ENCODE results near the gene ATXN1. TPM values are rescaled to one million over a fixed set of nuclear protein-coding genes. Genes with fewer than 3 reads are reported as not detected.

Gene ATXN1
- total RNA-seq, 1 experiment from 2014 or later, result 35.4 TPM

DNA sequence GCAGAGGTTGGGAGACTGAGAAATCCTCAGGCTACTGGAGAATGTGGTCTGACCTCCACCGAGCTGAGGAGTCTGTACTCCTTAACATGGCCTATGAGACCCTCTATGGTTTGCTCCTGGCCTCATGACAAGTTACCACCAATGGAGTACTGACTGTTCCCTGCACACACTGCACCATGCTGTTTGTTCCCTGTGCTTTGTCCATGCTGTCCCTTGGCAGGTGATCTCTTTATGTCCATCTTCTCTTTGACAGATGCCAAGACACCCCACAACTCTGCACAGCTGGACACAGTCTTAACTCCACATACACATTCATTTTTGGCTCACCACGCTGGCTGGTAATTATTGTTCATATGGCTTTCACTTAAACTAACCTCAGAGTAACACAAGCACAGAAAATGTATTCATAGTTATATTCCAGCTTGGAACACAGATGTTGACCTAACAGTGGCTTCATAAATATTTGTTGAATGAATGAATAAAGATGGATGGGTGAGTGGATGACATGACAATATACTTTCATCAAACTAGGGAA is 258.0 kb downstream of the ATXN1 start:
- no peak for DNase-seq (ENCODE audit: low read depth)

DNA sequence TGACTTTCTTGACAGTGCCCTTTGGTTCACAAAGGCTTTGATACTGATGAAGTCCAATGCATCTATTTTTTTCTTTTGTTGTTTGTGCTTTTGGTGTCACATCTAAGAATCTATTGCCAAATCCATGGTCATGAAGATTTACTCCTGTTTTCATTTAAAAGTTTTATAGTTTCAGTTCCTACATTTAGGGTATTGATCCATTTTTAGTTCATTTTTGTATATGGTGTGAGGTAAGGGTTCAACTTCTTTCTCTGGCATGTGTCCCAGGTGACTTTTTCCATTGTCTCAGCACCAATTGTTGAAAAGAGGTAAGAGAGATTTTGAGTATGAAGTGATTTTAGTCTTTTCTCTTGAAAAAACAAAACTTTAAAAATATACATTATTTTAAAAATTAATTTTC is 262.3 kb downstream of the ATXN1 start:
- DNase-seq (ENCODE audit: low read depth), result no peak

DNA sequence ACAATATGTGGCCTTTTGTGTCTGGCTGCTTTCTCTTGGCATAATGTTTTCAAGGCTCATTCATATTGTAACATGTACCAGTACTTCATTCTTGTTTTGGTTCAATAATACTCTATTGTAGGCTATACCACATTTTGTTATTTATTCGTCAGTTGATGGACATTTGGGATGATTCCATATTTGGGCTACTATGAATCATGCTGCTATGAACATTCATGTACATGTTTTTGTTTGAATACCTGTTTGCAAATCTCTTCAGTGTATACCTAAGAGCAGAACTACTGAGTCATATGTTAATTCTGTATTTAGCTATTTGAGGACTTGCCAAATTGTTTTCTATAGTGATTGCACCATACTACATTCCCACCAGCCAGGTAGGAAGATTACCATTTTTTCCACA is 263.0 kb downstream of the ATXN1 start:
- DNase-seq (ENCODE audit: low read depth), result peak; percentile 15

DNA sequence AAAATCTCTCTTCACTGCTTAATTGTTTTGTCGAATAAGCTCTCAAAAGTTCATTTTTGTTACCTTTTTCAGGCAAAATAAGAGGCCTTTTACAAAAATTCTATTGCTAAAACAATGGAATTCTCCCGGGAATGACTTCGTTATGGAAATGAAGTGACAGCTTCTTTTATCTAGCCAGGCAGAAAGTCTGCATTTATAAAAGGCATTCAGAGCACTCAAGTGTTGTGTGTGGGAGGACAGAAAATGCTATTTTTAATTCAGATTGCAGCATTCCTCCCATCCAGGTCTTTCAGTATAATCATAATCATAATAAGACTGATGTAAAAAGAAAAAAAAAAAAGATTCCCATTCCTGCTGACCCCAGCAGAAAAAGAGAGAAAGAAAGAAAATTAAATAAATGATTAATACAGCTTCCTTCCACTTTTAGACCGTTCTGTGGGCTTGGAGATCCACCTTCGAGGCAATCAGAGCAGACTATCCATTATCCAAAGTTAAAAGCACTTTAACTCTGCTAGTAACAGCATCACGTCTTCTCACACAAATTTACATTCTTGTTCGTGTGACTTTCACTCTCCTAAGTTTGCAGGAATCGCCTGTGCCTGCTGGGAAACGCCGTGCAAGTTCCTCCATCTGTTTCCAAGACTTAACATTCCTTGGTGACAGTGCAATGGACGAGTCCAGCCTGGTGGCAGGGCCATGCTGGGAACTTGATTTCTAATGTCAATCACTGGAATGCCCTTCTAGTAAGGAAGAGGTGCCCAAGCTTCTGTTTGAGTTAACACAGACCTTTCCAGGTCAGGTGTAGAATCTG is 264.1 kb downstream of the ATXN1 start:
- DNase-seq (ENCODE audit: low read depth), result no peak

DNA sequence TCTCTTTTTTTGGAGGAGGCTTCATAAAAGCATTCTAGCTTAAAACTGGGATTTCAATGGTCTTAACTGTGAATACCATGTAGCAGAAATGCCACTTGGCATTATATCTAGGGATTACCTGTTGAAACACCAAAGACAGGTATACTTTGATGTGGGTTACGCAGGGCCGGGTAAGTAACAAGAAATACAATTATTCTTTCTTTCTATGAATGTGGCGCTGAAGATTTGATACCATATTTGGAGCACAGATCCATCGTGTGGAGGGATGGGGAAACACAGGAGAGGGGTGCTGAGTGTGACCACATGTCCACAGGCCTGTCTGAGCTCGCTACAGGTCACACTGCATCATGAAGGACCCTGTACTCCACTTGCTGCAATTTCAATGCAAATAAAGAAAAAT is 265.1 kb downstream of the ATXN1 start:
- DNase-seq (ENCODE audit: low read depth), result no peak

DNA sequence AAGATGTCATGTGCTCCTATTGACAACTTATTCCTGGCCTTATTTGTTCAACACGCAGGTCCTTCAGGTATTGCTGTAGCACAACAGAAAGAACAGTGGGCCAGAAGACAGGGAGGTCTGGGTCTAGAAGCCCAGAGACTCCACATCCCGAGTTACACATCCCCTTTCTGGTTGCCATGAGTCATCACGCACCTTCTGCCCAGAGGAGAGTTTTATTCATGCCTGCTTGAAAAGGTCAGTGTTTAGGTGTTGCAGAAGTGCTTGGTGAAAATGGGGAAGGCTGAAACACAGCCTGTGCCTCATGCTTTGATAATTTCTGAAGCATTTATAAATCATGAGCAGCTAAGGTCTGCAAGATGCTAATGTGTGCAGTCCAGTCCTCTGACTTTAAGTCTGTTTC is 266.5 kb downstream of the ATXN1 start:
- peak; percentile 67 for DNase-seq (ENCODE audit: low read depth)

DNA sequence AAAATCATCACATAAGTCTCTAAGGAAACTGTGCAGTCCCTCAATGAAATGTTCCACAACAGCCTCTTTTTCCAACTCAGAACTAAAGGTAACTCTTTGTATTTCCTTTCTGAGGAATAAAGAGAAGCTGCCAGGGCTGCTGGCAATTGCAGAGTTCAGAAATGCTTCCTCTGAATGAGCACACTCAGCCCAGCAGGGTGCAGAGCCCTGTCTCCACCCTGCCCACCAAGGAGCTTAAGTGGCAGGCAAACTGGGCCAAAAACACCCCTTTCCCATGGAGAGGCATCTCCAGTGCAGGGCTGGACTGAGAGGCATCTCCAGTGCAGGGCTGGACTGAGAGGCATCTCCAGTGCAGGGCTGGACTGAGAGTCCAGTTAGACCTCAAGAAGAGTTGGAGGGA is 267.5 kb downstream of the ATXN1 start:
- DNase-seq (ENCODE audit: low read depth), result no peak

DNA sequence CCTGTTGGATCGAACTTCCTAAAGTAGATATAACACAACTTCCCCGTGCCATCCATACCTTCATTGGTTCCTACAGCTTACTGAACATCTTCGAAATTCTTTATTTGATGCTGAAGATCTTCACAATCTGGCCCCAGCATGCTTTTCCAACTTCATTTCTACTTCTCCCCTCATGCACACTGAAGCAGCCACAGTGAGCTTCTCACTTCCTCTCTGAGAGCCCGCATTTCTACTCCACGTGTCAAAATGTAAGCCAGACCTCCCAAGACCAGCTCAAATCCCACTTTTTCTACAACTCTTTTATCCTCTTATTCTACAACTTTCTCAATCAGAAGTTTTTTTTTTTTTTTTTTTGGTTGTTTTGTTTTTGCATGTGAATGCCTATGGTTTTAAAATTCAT is 268.1 kb downstream of the ATXN1 start:
- no peak for DNase-seq (ENCODE audit: low read depth)

DNA sequence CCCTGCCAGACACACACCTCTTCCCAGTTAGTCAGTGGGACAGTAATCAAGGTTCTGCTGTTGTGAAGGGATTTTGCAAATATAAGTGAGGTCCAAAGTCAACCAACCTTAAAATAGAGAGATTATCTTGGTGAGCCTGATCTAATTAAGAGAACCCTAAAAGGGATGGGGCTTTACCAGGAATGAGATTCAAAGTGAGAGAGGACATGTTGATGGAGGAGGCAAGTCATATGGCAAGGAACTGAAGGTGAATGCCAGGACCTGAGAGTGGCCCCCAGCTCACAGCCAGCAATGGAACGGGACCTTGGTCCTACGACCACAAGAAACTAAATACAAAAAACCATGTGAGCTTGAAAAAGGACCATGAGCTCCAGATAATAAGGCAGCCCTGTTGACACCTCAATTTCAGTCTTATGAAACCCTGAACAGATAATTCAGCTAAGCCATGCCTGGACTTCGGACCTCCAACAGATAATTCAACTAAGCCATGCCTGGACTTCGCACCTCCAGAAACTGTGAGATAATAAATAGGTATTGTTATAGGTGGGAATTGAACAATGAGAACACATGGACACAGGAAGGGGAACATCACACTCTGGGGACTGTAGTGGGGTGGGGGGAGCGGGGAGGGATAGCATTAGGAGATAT is 269.5 kb downstream of the ATXN1 start:
- DNase-seq (ENCODE audit: low read depth), result no peak

DNA sequence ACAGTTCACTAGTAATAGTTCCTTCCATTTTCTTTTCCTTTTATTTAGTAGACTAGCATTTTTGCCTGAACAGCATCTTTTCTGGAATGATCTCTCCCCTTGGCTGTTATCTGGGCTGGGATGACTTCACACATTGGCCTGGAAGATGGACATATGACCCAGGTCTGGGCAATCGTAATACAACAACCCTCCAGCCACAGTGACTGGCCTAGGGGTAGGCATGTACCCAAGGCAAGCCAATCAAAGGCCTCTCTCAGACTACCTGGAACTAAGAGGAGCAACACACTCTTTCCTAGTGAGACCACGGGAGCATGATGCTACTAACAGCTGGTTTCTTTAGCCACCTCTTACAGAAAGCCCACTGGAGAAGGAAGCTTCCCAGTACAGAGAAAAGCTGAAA is 270.6 kb downstream of the ATXN1 start:
- DNase-seq (ENCODE audit: low read depth), result no peak

DNA sequence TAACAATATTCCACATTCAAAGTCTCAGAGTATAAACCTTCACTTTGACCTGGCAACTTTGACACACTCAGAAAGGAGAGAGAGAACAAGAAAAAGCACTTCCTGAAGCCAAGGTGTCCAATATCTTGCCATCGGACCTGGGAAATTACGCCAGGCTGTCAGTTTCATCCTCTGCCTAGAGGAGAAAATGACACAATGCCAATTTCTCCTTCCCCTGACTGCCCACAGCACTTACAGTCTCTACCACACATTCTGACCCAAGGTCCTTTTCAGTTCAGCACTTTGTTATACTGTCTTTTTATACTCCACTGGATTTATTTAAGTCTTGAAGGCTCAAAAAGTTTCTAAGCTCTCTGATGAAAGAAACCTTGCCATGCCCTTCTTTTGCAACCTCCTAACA is 272.4 kb downstream of the ATXN1 start:
- no peak for DNase-seq (ENCODE audit: low read depth)

DNA sequence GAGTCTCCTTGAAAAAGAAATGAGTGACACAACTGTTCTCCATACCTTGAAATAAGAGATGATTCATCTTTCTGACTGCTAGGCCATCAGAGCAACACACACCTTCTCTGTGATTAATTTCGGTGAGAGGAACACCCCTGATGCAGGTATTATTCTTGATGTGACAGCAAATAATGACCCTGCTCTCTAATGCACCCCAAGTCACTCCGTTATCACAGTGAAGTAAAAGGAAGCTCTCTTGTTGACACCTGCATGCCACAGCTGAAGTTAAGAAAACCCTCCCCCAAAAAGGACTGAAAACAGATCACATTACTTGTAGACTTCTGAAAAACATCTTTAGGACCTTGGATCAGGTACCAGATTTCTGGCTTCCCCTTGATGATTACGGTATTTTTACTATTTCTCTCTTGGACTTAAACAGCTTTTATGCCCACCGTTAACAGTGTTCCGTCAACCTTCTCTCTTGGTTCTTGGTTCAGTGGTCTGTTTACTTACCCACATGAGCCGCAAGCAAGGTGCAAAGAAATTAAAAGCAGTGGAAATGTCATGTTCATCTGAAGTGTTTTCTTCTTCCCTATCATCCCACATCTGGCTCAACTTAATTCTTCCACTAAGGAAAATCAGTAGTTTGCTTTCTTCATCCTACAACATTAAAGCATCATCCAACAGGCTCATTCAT is 273.1 kb downstream of the ATXN1 start:
- DNase-seq (ENCODE audit: low read depth), result no peak

DNA sequence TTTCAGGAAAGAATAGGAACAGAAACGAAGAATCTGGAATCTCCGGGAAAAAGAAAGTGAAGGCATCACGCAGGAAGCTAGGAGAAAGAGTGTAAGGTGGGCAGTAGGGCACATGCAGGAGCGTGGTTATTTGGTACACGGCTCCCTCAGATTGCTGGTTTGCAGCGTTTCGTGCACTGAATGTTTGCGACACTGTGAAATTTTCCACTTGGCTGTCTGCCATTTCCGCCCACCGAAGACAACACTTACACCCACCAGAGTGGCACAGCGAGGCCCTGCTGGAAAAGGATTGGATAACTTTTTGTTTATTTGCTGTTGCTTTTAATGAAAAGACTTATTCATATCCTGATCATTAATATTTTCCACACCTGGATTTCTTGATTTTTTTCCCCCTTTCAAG is 274.6 kb downstream of the ATXN1 start:
- no peak for DNase-seq (ENCODE audit: low read depth)

DNA sequence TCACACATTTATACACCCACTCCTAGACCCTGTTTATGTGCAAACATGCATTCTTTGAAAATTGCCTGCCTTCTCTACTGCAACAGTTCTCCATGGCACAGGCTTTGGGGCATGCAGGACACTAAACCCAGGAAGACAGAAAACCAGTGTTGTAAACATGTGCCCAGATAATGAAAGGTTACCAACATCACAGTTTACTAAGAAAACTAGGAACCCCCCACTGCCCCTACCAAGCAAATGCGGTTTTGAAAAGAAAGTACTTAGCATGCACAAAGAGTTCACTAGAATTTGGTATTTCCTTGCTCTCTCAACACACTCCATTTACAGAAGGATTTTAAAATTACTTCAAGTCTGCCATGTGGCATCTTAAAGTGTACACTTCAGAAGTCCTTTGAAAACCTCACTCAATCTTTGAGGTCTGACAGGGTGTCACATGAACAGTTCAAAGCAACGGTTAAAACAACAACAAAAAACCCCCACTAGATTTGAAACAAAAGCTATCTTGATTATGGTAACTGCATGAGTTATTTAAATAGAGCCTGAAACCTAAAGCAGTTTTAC is 277.9 kb downstream of the ATXN1 start:
- no peak for DNase-seq (ENCODE audit: low read depth)

DNA sequence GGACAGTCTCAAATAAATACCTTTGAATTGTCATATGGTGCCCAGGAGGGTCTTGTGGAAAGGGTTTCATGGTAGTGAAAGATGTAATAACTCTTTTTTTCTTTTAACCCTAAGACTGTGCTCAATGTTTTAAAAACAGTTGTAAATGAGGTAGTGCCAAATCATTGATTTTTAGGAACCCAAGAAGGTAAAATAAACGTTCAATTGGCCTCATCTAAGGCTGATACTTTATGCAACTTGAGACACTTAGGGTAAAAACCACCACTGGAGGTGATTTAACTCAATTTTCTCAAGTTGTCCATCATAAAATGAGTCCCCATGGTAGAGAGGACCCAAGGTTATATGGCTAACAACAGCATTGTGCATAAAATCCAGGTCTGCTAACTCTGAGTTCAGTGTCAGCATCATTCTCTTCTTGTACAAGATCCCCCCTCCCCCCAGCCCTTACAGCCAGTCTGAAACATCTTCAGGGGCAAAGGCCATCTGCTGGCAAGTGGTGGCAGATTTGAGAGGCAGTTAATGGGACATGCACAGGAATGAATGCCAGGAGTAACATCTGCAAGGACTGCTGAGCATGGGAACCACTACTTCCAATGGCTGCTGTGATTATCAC is 278.5 kb downstream of the ATXN1 start:
- DNase-seq (ENCODE audit: low read depth), result no peak

DNA sequence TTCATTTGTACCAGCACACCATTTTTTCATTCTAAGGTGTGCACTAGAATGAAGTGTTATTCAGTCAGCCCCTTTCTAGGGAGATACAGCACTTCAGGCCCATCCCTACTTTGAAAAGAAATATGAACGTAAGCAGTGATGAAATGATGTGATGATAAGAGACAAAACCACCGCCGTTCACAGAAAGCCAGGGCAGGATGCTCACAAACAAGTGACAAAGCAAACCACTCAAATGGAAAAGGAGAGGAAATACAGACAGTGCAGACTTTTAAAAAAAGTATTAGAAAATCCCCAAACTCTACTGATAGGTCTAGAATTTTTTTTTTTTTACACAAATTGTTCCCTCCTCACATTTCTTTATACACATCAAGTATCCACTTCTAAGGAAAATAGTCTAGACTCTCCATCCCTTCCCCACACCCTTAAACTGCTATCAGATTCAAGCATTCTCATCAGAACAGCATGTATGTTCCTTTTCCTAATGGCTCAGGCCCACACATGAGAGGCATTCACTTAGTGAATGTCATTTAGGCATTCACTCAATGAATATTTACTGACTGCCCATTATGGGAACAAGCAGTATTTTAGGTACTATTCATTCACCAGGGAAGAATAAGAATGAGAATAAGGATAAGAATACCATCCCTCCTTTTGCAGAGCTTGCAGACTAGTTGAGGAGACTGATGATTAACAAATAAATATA is 279.4 kb downstream of the ATXN1 start:
- no peak for DNase-seq (ENCODE audit: low read depth)

DNA sequence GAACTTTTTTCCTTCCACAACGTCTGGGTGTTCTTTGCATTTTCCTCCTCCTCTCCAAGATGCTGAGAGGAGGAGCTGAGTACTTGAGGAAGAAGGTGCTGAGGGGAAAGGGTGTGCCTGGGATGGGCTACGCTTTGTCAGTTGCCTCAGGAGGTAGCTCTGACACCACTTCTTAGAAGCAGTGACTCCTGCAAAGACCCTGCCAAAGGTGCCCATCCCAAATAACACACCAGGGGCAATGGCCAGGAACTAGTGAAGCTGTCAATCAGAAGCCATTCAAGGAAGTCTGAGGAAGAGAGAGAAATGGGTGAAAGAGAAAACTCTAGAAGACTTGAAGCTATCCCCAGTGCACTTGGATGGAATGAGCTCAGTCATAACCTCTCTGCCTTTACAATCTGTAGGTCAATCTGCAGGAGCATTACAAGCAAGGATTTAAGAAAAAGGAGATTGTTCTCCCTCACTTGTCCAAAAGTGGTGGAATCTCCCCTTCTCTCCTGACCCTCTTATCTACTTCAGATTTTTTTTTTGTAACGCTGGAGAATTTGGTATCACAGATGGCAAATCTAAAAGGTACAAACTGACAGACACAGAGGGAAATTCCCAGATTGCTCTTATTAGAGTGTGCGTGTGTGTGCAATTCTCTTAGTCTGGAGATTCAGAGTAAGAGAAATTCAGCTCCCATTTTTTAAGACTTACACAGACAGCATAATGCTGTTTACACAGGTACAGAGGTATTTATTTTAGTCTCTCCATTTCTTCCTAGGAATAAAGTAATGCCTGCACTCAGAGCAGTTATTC is 280.3 kb downstream of the ATXN1 start:
- no peak for DNase-seq (ENCODE audit: low read depth)

DNA sequence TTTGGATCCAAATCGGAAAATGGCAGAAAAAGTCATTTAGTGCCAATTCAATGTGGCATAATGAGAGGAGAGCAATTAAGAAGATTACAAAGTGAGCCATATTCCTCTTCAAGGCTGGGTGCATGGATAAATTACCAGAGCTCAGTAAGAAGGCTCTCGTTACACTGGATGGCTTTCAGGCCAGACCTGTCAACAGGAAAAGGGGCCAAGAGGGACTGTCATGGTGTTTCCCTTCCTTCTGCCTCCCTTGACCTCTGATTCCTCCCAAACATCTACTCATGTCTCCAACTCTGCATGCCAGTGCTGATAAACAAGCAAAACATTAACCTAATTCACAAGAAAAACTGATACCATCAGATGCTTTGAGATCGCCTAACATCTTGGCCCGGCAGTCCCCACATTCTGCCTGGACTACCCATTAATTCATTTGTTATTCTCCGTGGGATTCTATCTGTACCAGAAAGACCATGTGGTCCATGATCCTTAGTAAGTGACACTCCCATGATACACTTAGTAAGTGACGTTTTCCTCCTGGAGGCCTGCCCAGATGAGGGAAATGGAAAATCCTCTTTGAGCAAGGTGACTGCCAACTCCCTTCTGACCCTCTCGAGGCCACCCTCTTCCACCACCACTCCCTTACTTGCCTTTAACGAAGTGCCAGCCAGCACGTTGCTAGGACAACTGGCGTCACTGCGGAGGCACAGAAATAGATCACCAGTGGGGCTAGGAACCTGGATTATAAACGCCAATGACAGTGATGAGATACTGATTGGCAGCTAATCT is 283.7 kb downstream of the ATXN1 start:
- no peak for DNase-seq (ENCODE audit: low read depth)

DNA sequence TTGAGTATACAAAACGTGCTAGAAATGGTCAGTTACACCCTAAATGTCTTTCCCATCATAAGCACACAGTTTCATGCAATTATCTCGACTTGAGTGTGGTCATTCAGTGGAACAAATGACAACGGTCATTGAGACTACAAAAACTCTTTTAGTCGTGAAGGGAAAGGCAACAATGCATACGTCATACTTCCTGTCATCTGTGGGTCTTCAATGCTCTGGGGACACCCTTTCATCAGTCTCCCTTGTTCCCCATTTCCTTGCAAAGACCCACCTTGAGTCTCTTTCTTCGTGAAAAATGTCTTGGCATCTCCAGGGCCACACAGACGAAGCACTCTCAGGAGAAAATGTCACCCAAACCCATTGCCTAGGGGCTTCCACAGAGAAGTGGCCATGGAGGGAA is 284.4 kb downstream of the ATXN1 start:
- no peak for DNase-seq (ENCODE audit: low read depth)

DNA sequence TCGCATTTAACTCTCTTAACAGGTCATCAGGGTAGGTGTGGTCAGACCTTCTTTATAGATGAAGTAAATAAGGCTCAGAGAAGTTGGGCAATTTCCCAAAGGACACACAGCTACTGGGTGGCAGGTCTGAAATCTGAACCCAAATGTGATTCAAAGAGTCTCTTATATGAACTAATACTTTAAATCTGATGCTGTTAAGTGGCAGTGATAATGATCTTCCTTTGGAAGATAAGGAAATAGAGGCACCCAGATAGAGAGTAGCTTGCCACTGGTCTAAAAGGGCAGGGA is 285.8 kb downstream of the ATXN1 start:
- no peak for DNase-seq (ENCODE audit: low read depth)
